Chondrocyte (in vitro differentiated cells): Measurements from ENCODE around the gene PPP2R2C. TPM values are rescaled to one million over a fixed set of nuclear protein-coding genes. Genes with fewer than 3 reads are reported as not detected.

Experiments used
- DNase-seq: peaks from one replicate; pipeline ENCODE4 v3.0.0; 2021; ENCODE audit warnings: mixed read lengths, low spot score
- H3K27ac Mint-ChIP-seq: one replicate; pipeline ENCODE4 v1.8.0; 2021; ENCODE audit warnings: mild to moderate bottlenecking, moderate library complexity, mixed read lengths; ENCODE audit not compliant: unreplicated experiment
- H3K27me3 Mint-ChIP-seq: 2 replicates; pipeline ENCODE4 v1.8.0; 2021; ENCODE audit warnings: low read depth, mixed read lengths
- H3K36me3 Mint-ChIP-seq: 2 replicates; pipeline ENCODE4 v1.8.0; 2021; ENCODE audit warnings: low read depth, mixed read lengths
- H3K4me1 Mint-ChIP-seq: 2 replicates; pipeline ENCODE4 v1.8.0; 2021; ENCODE audit warnings: low read depth, mild to moderate bottlenecking, mixed read lengths
- H3K4me3 Mint-ChIP-seq: one replicate; pipeline ENCODE4 v1.8.0; 2021; ENCODE audit warnings: mild to moderate bottlenecking, moderate library complexity, mixed read lengths; ENCODE audit not compliant: unreplicated experiment
- H3K9me3 Mint-ChIP-seq: 2 replicates; pipeline ENCODE4 v1.8.0; 2021; ENCODE audit warnings: low read depth, mixed read lengths
- CTCF ChIP-seq: fragments of 200-600 bp; sonication (generic); IDR thresholded peaks from 2 replicates; pipeline ENCODE4 v1.5.0; 2021; ENCODE audit warnings: antibody characterized with exemption, mild to moderate bottlenecking, moderate library complexity
- total RNA-seq: library from RNA; stranded (reverse); gene quantifications from 3 replicates; pipeline ENCODE4 v1.2.1, GENCODE V29; 2021

Gene PPP2R2C
- total RNA-seq, 1 donor from 2014 or later = 0.10 TPM

- Mint-ChIP-seq H3K4me3 (no peak overlapping the region), H3K36me3 (no peaks in the 10 kb centered on the region), H3K9me3 (no peaks in the 10 kb centered on the region), H3K27ac (no peak overlapping the region), H3K4me1 (no peaks in the 10 kb centered on the region), H3K27me3 (peaks cover 38% of the 10 kb centered on the region)
- peak; percentile 32 for DNase-seq
- no peak for TF ChIP-seq CTCF
Observed at GRCh38 chr4:6372649-6373525, 99.5 kb downstream of the PPP2R2C start.

- Mint-ChIP-seq H3K9me3 (no peaks in the 10 kb centered on the region), H3K4me1 (no peaks in the 10 kb centered on the region), H3K36me3 (no peaks in the 10 kb centered on the region), H3K4me3 (no peak overlapping the region), H3K27me3 (peaks cover 48% of the 10 kb centered on the region), H3K27ac (no peak overlapping the region)
- no peak for TF ChIP-seq CTCF
- no peak for DNase-seq
Observed at GRCh38 chr4:6371812-6372211, 100.6 kb downstream of the PPP2R2C start.

- DNase-seq = no peak
- Mint-ChIP-seq H3K4me1 (no peaks in the 10 kb centered on the region), H3K27me3 (peaks cover 48% of the 10 kb centered on the region), H3K36me3 (no peaks in the 10 kb centered on the region), H3K9me3 (no peaks in the 10 kb centered on the region), H3K4me3 (no peak overlapping the region), H3K27ac (no peak overlapping the region)
- TF ChIP-seq CTCF = no peak
Observed at GRCh38 chr4:6371271-6371670, 101.1 kb downstream of the PPP2R2C start.

- H3K27me3 Mint-ChIP-seq = peaks cover 46% of the 10 kb centered on the region
- no peak for TF ChIP-seq CTCF
- H3K27ac Mint-ChIP-seq = no peak overlapping the region
- no peaks in the 10 kb centered on the region for H3K9me3 Mint-ChIP-seq
- no peak overlapping the region for H3K4me3 Mint-ChIP-seq
- DNase-seq = no peak
- no peaks in the 10 kb centered on the region for H3K4me1 Mint-ChIP-seq
- H3K36me3 Mint-ChIP-seq = no peaks in the 10 kb centered on the region
Observed at GRCh38 chr4:6369924-6370645, 102.3 kb downstream of the PPP2R2C start.

GRCh38 chr4:6369511-6369910 is 102.9 kb downstream of the PPP2R2C start:
- H3K27me3 Mint-ChIP-seq = peaks cover 49% of the 10 kb centered on the region
- no peaks in the 10 kb centered on the region for H3K36me3 Mint-ChIP-seq
- H3K4me3 Mint-ChIP-seq = no peak overlapping the region
- no peaks in the 10 kb centered on the region for H3K9me3 Mint-ChIP-seq
- DNase-seq = peak; percentile 59
- no peak overlapping the region for H3K27ac Mint-ChIP-seq
- no peaks in the 10 kb centered on the region for H3K4me1 Mint-ChIP-seq
- no peak for TF ChIP-seq CTCF
